GM12878 (cell line): ENCODE measurements around the gene ZNF341. TPM values are rescaled to one million over a fixed set of nuclear protein-coding genes. Genes with fewer than 3 reads are reported as not detected.

Source experiments
- ATAC-seq: fragments of 200-7000 bp; cut with Tn5 transposase; 3 replicates; pipeline ENCODE4 v1.9.1; 2020; ENCODE audit warnings: mild to moderate bottlenecking, moderate library complexity
- BruUV-seq: library from RNA; stranded (reverse); fragments of 400-500 nt; replicated peaks from 2 replicates; lab custom pipeline; 2021; lab: Mats Ljungman, UMichigan
- CTCF ChIA-PET: fragments of 300-600 bp; sonication (Branson Sonifier 250); formaldehyde crosslinking; extraction: SDS; loops from one replicate; lab custom pipeline; 2021; ENCODE audit warnings: inconsistent platforms; lab: Yijun Ruan, JAX
- POLR2A ChIA-PET: fragments of 350-600 bp; formaldehyde crosslinking; extraction: SDS; loops from one replicate; lab custom pipeline; 2021; ENCODE audit warnings: inconsistent platforms; lab: Charles Lee
- RAD21 ChIA-PET: fragments of 300-600 bp; sonication (Branson Sonifier 250); formaldehyde crosslinking; loops from one replicate; lab custom pipeline; 2023; ENCODE audit warnings: antibody characterized with exemption; ENCODE audit not compliant: unreplicated experiment; lab: Charles Lee
- SMC1A ChIA-PET: fragments of 300-600 bp; sonication (Branson Sonifier 250); formaldehyde crosslinking; loops from one replicate; lab custom pipeline; 2023; ENCODE audit not compliant: unreplicated experiment, uncharacterized antibody; lab: Charles Lee
- DNase-seq: peaks from one replicate; pipeline ENCODE4 v3.0.0-alpha.2; 2011; ENCODE audit warnings: low read depth, low spot score
- FAIRE-seq: peaks from 3 replicates; lab custom pipeline; 2011; peaks lifted over from hg19 to GRCh38; lab: Jason Lieb, UNC
- H2AFZ ChIP-seq: 2 replicates; pipeline ENCODE4 v1.6.0; 2011; ENCODE audit warnings: low read depth, low read length, control low read depth; ENCODE audit not compliant: control insufficient read depth
- H3K27ac ChIP-seq: 2 replicates; pipeline ENCODE4 v1.5.1; 2011; ENCODE audit warnings: control low read depth; ENCODE audit not compliant: control insufficient read depth, insufficient read depth
- H3K27me3 ChIP-seq, 2 experiments: replicated peaks in 1 of 2; 2 replicates each; pipeline versions ENCODE4 v1.6.0 to v1.6.1; 2011; ENCODE audit warnings: low read length in 1 of 2; ENCODE audit not compliant: control insufficient read depth in 2 of 2, insufficient read depth in 2 of 2
- H3K36me3 ChIP-seq, 2 experiments: 2 replicates each; pipeline ENCODE4 v1.5.1; 2011; ENCODE audit warnings: low read length in 1 of 2; ENCODE audit not compliant: control insufficient read depth in 2 of 2, insufficient read depth in 2 of 2
- H3K4me1 ChIP-seq: 2 replicates; pipeline ENCODE4 v1.6.1; 2011; ENCODE audit warnings: mild to moderate bottlenecking, low read length, moderate library complexity, mixed read lengths; ENCODE audit not compliant: control insufficient read depth, insufficient read depth
- H3K4me2 ChIP-seq: 2 replicates; pipeline ENCODE4 v1.6.0; 2011; ENCODE audit warnings: control low read depth; ENCODE audit not compliant: control insufficient read depth, insufficient read depth
- H3K4me3 ChIP-seq: fragments of 200-600 bp; sonication (generic); 2 replicates; pipeline ENCODE4 v1.5.1; 2016
- H3K79me2 ChIP-seq: 2 replicates; pipeline ENCODE4 v1.6.0; 2011; ENCODE audit warnings: low read length; ENCODE audit not compliant: control insufficient read depth, insufficient read depth
- H3K9ac ChIP-seq: 2 replicates; pipeline ENCODE4 v1.8.0; 2011; ENCODE audit warnings: low read length, control low read depth, mixed read lengths; ENCODE audit not compliant: control insufficient read depth, insufficient read depth
- H3K9me3 ChIP-seq: replicated peaks from 3 replicates; pipeline ENCODE4 v1.5.1; 2011; ENCODE audit warnings: mild to moderate bottlenecking, low read length; ENCODE audit not compliant: control insufficient read depth, insufficient read depth
- H4K20me1 ChIP-seq: 2 replicates; pipeline ENCODE4 v1.6.0; 2011; ENCODE audit not compliant: control insufficient read depth, insufficient read depth
- ATF7 ChIP-seq: fragments of 450-650 bp; IDR thresholded peaks from 2 replicates; pipeline ENCODE4 v1.6.1; 2016; ENCODE audit warnings: low read depth, mild to moderate bottlenecking
- CBX3 ChIP-seq: fragments of 200-600 bp; sonication (generic); IDR thresholded peaks from 2 replicates; pipeline ENCODE4 v1.6.1; 2016; ENCODE audit warnings: low read depth, borderline replicate concordance
- CEBPB ChIP-seq, 2 experiments: fragments of 150-350 bp in 1 of 2; IDR thresholded peaks; 2 replicates each; pipeline ENCODE4 v1.6.1; 2012 to 2014; ENCODE audit warnings: low read depth in 2 of 2, low read length in 2 of 2, borderline replicate concordance in 1 of 2, inconsistent platforms in 1 of 2
- CTCF ChIP-seq, 3 experiments: IDR thresholded peaks in 2 of 3; conservative IDR thresholded peaks in 1 of 3; 2 replicates each; pipeline ENCODE4 v1.5.1; 2011; ENCODE audit warnings: low read depth in 3 of 3, low read length in 3 of 3, mild to moderate bottlenecking in 3 of 3, control low read depth in 2 of 3, moderate library complexity in 2 of 3, inconsistent platforms in 1 of 3, mixed read lengths in 1 of 3; ENCODE audit not compliant: control insufficient read depth in 2 of 3, insufficient read depth in 1 of 3; ENCODE audit errors: extremely low read depth in 1 of 3
- FOXK2 ChIP-seq: fragments of 450-650 bp; IDR thresholded peaks from 2 replicates; pipeline ENCODE4 v1.6.1; 2017; ENCODE audit warnings: mild to moderate bottlenecking, moderate library complexity
- IKZF2 ChIP-seq, 2 experiments: fragments of 450-650 bp; IDR thresholded peaks; 2 replicates each; pipeline ENCODE4 v1.6.1; 2017; ENCODE audit warnings: mild to moderate bottlenecking in 2 of 2, moderate library complexity in 2 of 2
- MEF2B ChIP-seq: fragments of 450-650 bp; IDR thresholded peaks from 2 replicates; pipeline ENCODE4 v1.6.1; 2018; ENCODE audit warnings: mild to moderate bottlenecking, moderate library complexity; ENCODE audit not compliant: partially characterized antibody, poor library complexity, severe bottlenecking
- NFIC ChIP-seq: IDR thresholded peaks from 2 replicates; pipeline ENCODE4 v1.6.1; 2012; ENCODE audit warnings: low read depth, mild to moderate bottlenecking, inconsistent platforms, low read length, moderate library complexity
- NFYB ChIP-seq: IDR thresholded peaks from 2 replicates; pipeline ENCODE4 v1.6.1; 2011; ENCODE audit warnings: low read depth, mild to moderate bottlenecking, low read length, improper control_type of control experiment, moderate library complexity; ENCODE audit not compliant: insufficient read depth
- SIX5 ChIP-seq: IDR thresholded peaks from 2 replicates; pipeline ENCODE4 v1.6.1; 2011; ENCODE audit warnings: mild to moderate bottlenecking, low read depth, low read length, moderate library complexity; ENCODE audit not compliant: severe bottlenecking
- SMARCA5 ChIP-seq: fragments of 450-650 bp; IDR thresholded peaks from 2 replicates; pipeline ENCODE4 v1.6.1; 2017; ENCODE audit warnings: mild to moderate bottlenecking
- STAT1 ChIP-seq: fragments of 450-650 bp; conservative IDR thresholded peaks from 2 replicates; pipeline ENCODE4 v1.6.1; 2014; ENCODE audit warnings: antibody characterized with exemption, mild to moderate bottlenecking
- SUZ12 ChIP-seq: fragments of 200-600 bp; sonication (generic); IDR thresholded peaks from one replicate; pipeline ENCODE4 v1.6.1; 2018; ENCODE audit warnings: antibody characterized with exemption, mild to moderate bottlenecking; ENCODE audit not compliant: unreplicated experiment
- ZNF687 ChIP-seq: fragments of 450-650 bp; IDR thresholded peaks from 2 replicates; pipeline ENCODE4 v1.6.1; 2017; ENCODE audit warnings: mild to moderate bottlenecking, moderate library complexity
- WGBS: methylation state at CpG from one replicate; pipeline ENCODE4 v1.1.6; 2016; ENCODE audit warnings: low lambda C conversion rate; ENCODE audit not compliant: insufficient replicate concordance, insufficient coverage; ENCODE audit errors: missing lambda C conversion rate; 5-methylcytosine and 5-hydroxymethylcytosine counted together
- in situ Hi-C: fragments of 300-500 bp; cut with MboI; formaldehyde crosslinking; loops from 9 replicates; pipeline ENCODE4 v1.14.3; 2018; ENCODE audit warnings: mixed read lengths
- intact Hi-C: fragments of 100-400 bp; cut with micrococcal nuclease; formaldehyde crosslinking; loops from one replicate; pipeline ENCODE4 v1.14.2; 2022; ENCODE audit not compliant: unreplicated experiment
- polyA plus RNA-seq, 11 experiments: library from polyadenylated mRNA; depleted of rRNA in 4 of 11; unstranded in 6 of 11; stranded (reverse) in 5 of 11; fragments of >200 nt; fragmentation: Nextera tagmentation in 4 of 11; fragmentation: Illumina TruSeq in 1 of 11; extraction: Ambion mirVana in 4 of 11; extraction: Trizol in 1 of 11; gene quantifications; 1 replicate in 1 of 11; 2 replicates in 10 of 11; pipeline versions ENCODE4 v1.2.1 to v1.2.3, GENCODE V29; 2011 to 2016; ENCODE audit warnings: inconsistent platforms in 2 of 11, missing spikeins in 2 of 11, low read depth in 1 of 11
- total RNA-seq, 4 experiments: library from RNA; depleted of rRNA in 3 of 4; stranded (reverse); fragments of >200 nt in 3 of 4; fragmentation: Illumina TruSeq in 1 of 4; extraction: Trizol in 1 of 4; gene quantifications; 2 replicates each; pipeline versions ENCODE4 v1.2.1 to v1.2.3, GENCODE V29; 2013 to 2021
- TF ChIP-seq, protein P1 (sequence below): IDR thresholded peaks from 2 replicates; pipeline ENCODE4 v1.6.1; 2012; ENCODE audit warnings: low read depth, low read length, improper control_type of control experiment

The ZNF341 gene
- total and polyA plus RNA-seq, 10 of the 15 experiments (the other 5 are each of a cell fraction or from before 2014, with no cell fraction given), result 0.18 to 5.0 (median 2.6) TPM

DNA sequence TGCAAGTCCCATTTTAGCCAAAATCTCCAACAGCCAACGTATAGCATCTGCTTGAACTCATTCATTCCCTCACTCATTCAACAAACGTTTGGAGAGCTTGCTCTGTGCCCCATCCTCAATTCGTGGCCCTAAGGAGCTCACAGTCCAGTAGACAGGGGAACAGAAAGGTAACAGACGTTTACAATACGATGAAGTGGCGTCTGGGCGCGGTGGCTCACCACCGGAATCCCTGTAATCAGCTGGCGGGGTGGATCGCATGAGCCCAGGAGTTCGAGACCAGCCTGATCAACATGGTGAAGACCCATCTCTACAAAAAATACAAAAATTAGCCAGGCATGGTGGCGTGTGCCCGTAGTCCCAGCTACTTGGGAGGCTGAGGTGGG lies 44.8 kb upstream of the ZNF341 start:
- SMC1A ChIA-PET, result no interaction called here
- Histone ChIP-seq H3K4me3 (peak overlapping the region; percentile 43), H3K79me2 (peaks cover 31% of the 10 kb centered on the region), H3K27ac (no peak overlapping the region), H3K4me2 (peak overlapping the region; percentile 51; the same call in 1 of the 2 replicates), H3K36me3 (no peaks in the 10 kb centered on the region), H4K20me1 (no peaks in the 10 kb centered on the region), H3K9me3 (no peaks in the 10 kb centered on the region), H2AFZ (peak overlapping the region; percentile 80), H3K27me3 (no peaks in the 10 kb centered on the region), H3K4me1 (peaks cover 30% of the 10 kb centered on the region), H3K9ac (no peak overlapping the region)
- POLR2A ChIA-PET, result interaction anchor here (1.1 kb wide), 1 partner anchor 22 kb away, joined by 3 read pairs; no protein-coding TSS in a partner anchor
- intact Hi-C loops, result loop anchor here (1.0 to 10.0 kb wide), 4 partner anchors 45 to 308 kb away; partner anchors contain the start of genes CHMP4B and RALY
- ATAC-seq (no peak), FAIRE-seq (peak; percentile 56), DNase-seq (no peak)
- WGBS, result 73% methylated on average over 14 of the region's 14 CpGs
- CTCF ChIA-PET, result interaction anchor here (1.1 to 5.6 kb wide), 2 partner anchors 20 to 197 kb away, joined by 3 to 38 read pairs; partner anchors contain the start of gene ACTL10
- in situ Hi-C loops, result no loop called here
- BruUV-seq, result no TSS peak
- RAD21 ChIA-PET, result interaction anchor here (1.3 to 1.9 kb wide), 2 partner anchors 33 to 92 kb away, joined by 3 to 4 read pairs; partner anchors contain the start of gene PXMP4
- no peak for TF ChIP-seq ATF7
- no peak for TF ChIP-seq FOXK2
- TF ChIP-seq CBX3, result no peak
- TF ChIP-seq, protein P1, sequence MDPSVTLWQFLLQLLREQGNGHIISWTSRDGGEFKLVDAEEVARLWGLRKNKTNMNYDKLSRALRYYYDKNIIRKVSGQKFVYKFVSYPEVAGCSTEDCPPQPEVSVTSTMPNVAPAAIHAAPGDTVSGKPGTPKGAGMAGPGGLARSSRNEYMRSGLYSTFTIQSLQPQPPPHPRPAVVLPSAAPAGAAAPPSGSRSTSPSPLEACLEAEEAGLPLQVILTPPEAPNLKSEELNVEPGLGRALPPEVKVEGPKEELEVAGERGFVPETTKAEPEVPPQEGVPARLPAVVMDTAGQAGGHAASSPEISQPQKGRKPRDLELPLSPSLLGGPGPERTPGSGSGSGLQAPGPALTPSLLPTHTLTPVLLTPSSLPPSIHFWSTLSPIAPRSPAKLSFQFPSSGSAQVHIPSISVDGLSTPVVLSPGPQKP, result no peak
- no peak for TF ChIP-seq MEF2B
- TF ChIP-seq CEBPB (IDR thresholded peaks at IDR 0.05; ENCODE audit: borderline replicate concordance in 1 of 2, low read depth in 2 of 2, low read length in 2 of 2), result no peak
- no peak for TF ChIP-seq NFIC
- TF ChIP-seq SUZ12, result no peak
- no peak for TF ChIP-seq CTCF (IDR thresholded peaks at IDR 0.05 in 2 of 3, conservative IDR thresholded peaks at IDR 0.05 in 1 of 3; ENCODE audit: control insufficient read depth in 2 of 3, extremely low read depth in 1 of 3, insufficient read depth in 1 of 3, low read depth in 3 of 3, low read length in 3 of 3)
- no peak for TF ChIP-seq ZNF687
- no peak for TF ChIP-seq IKZF2 (IDR thresholded peaks at IDR 0.05)
- no peak for TF ChIP-seq SIX5
- TF ChIP-seq STAT1, result no peak
- no peak for TF ChIP-seq NFYB
- no peak for TF ChIP-seq SMARCA5
